ENCODE measurements around the gene S100Z.

S100Z gene

DNA sequence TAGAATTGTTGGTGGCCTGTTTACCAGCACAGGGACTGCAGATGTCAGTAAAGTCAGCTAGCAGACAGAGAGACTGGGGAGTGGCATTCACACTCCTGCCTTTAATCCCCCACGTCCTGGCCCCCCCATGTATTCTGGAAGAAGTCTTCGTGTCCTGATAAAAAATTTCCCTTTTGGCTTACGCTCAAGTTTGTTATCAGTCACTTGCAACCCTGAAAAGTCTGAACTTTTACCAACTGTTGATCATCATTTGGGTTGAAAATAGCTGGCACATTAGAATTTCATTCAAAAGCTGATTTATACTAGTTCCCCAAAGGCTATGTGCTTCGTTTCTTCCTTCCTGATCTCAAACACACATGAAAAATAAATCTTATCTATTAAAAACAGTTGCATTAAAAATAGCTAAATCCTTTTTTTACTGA is 97.3 kb downstream of the S100Z start:
- Histone ChIP-seq H3K36me3 (ENCODE audit: control insufficient read depth in 2 of 2, insufficient read depth in 1 of 2, low read length in 2 of 2) (no peaks in the 10 kb centered on the region), H3K27ac (ENCODE audit: extremely low read depth, low read depth, low read length) (no peak overlapping the region), H3K4me3 (ENCODE audit: low read depth, low read length) (no peak overlapping the region), H3K9me3 (ENCODE audit: control insufficient read depth, insufficient read depth, low read depth, low read length) (no peaks in the 10 kb centered on the region), H3K4me1 (ENCODE audit: control insufficient read depth, insufficient read depth, low read length) (no peaks in the 10 kb centered on the region)
- ChIA-PET CTCF (interaction anchor here (0.6 kb wide), 1 partner anchor 17 kb away, joined by 3 read pairs; no protein-coding TSS in a partner anchor), POLR2A (no interaction called here)
- TF ChIP-seq ZBTB21 (tag by site-specific recombination; IDR thresholded peaks at IDR 0.05) (no peak), ZNF530 (tag by site-specific recombination; IDR thresholded peaks at IDR 0.05; ENCODE audit: low read depth) (no peak), SP7 (tag by site-specific recombination; IDR thresholded peaks at IDR 0.05) (no peak), ZBTB8A (tag by site-specific recombination; IDR thresholded peaks at IDR 0.05) (no peak), ZNF274 (IDR thresholded peaks at IDR 0.05; ENCODE audit: low read length) (no peak), ZNF274 (tag by site-specific recombination; IDR thresholded peaks at IDR 0.05; ENCODE audit: borderline replicate concordance) (no peak), ZNF366 (tag by site-specific recombination; conservative IDR thresholded peaks at IDR 0.05) (no peak), ZNF514 (tag by site-specific recombination; IDR thresholded peaks at IDR 0.05) (no peak), ZNF426 (tag by site-specific recombination; IDR thresholded peaks at IDR 0.05) (no peak), ZNF473 (tag by site-specific recombination; IDR thresholded peaks at IDR 0.05) (no peak), SALL2 (tag by site-specific recombination; IDR thresholded peaks at IDR 0.05; ENCODE audit: borderline replicate concordance) (no peak), PRDM4 (tag by site-specific recombination; IDR thresholded peaks at IDR 0.05) (no peak), TCF7L2 (IDR thresholded peaks at IDR 0.05; ENCODE audit: borderline replicate concordance, low read depth, low read length) (no peak), ZNF837 (tag by site-specific recombination; IDR thresholded peaks at IDR 0.05) (no peak), SCRT1 (tag by site-specific recombination; IDR thresholded peaks at IDR 0.05; ENCODE audit: borderline replicate concordance) (no peak), KLF8 (tag by site-specific recombination; IDR thresholded peaks at IDR 0.05) (no peak)
- TF ChIP-seq, protein P1, sequence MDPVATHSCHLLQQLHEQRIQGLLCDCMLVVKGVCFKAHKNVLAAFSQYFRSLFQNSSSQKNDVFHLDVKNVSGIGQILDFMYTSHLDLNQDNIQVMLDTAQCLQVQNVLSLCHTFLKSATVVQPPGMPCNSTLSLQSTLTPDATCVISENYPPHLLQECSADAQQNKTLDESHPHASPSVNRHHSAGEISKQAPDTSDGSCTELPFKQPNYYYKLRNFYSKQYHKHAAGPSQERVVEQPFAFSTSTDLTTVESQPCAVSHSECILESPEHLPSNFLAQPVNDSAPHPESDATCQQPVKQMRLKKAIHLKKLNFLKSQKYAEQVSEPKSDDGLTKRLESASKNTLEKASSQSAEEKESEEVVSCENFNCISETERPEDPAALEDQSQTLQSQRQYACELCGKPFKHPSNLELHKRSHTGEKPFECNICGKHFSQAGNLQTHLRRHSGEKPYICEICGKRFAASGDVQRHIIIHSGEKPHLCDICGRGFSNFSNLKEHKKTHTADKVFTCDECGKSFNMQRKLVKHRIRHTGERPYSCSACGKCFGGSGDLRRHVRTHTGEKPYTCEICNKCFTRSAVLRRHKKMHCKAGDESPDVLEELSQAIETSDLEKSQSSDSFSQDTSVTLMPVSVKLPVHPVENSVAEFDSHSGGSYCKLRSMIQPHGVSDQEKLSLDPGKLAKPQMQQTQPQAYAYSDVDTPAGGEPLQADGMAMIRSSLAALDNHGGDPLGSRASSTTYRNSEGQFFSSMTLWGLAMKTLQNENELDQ (tag by site-specific recombination; IDR thresholded peaks at IDR 0.05; ENCODE audit: low read depth), result no peak

- ChIA-PET POLR2A (no interaction called here), CTCF (interaction anchor here (0.7 kb wide), 2 partner anchors 21 to 82 kb away, joined by 3 read pairs; no protein-coding TSS in a partner anchor)
- no peaks in the 10 kb centered on the region for H3K9me3 ChIP-seq (ENCODE audit: control insufficient read depth, insufficient read depth, low read depth, low read length)
- no peak within 1 kb of the TSS for H3K27ac ChIP-seq (ENCODE audit: extremely low read depth, low read depth, low read length)
- TF ChIP-seq, protein P2, sequence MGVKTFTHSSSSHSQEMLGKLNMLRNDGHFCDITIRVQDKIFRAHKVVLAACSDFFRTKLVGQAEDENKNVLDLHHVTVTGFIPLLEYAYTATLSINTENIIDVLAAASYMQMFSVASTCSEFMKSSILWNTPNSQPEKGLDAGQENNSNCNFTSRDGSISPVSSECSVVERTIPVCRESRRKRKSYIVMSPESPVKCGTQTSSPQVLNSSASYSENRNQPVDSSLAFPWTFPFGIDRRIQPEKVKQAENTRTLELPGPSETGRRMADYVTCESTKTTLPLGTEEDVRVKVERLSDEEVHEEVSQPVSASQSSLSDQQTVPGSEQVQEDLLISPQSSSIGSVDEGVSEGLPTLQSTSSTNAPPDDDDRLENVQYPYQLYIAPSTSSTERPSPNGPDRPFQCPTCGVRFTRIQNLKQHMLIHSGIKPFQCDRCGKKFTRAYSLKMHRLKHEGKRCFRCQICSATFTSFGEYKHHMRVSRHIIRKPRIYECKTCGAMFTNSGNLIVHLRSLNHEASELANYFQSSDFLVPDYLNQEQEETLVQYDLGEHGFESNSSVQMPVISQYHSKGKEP (tag by site-specific recombination; IDR thresholded peaks at IDR 0.05), result no peak
- no peak for TF ChIP-seq AEBP2 (tag by site-specific recombination; IDR thresholded peaks at IDR 0.05; ENCODE audit: borderline replicate concordance)
- TF ChIP-seq ZNF677 (tag by site-specific recombination; IDR thresholded peaks at IDR 0.05), result no peak
- no peak for TF ChIP-seq ZNF394 (tag by site-specific recombination; IDR thresholded peaks at IDR 0.05; ENCODE audit: borderline replicate concordance)
- no peak for TF ChIP-seq PRDM4 (tag by site-specific recombination; IDR thresholded peaks at IDR 0.05)
- TF ChIP-seq ZNF114 (tag by site-specific recombination; IDR thresholded peaks at IDR 0.05), result no peak
- H3K4me3 ChIP-seq (ENCODE audit: low read depth, low read length), result peak within 1 kb of the TSS; percentile 47
- no peaks in the 10 kb centered on the region for H3K36me3 ChIP-seq (ENCODE audit: control insufficient read depth in 2 of 2, insufficient read depth in 1 of 2, low read length in 2 of 2)
- no peaks in the 10 kb centered on the region; the same call in 1 of the 2 replicates for H3K4me1 ChIP-seq (ENCODE audit: control insufficient read depth, insufficient read depth, low read length)
Measured at GRCh38 chr5:76952795-76953536, 103.2 kb downstream of the S100Z start, which contains the start of gene CRHBP. TSS of gene CRHBP (plus strand) at chr5:76953045. CDS start at chr5:76953135, 90 bp downstream.
